ENCODE results near the gene HYAL3.

- no peak for TF ChIP-seq EP300 (IDR thresholded peaks at IDR 0.05)
- no peak for TF ChIP-seq POLR2AphosphoS5 (IDR thresholded peaks at IDR 0.05)
- TF ChIP-seq CTCF (IDR thresholded peaks at IDR 0.05), result no peak
- no peak for TF ChIP-seq POLR2A (IDR thresholded peaks at IDR 0.05)
Measured at GRCh38 chr3:50345008-50345407, 45.8 kb upstream of the HYAL3 start.

Data from upper lobe of left lung (tissue), 4 donors.